HG03139 (cell line): Measurements from ENCODE around the gene OR5T3.
"Not testable (repeated sequence)": the region's sequence is repeated elsewhere in the genome, so short reads cannot be mapped to it uniquely, and the experiment has no call there.

ENCODE experiments used
- ATAC-seq: cut with Tn5 transposase; IDR thresholded peaks from one replicate; pipeline ENCODE4 v1.9.1; 2021; ENCODE audit not compliant: unreplicated experiment

Gene OR5T3

DNA sequence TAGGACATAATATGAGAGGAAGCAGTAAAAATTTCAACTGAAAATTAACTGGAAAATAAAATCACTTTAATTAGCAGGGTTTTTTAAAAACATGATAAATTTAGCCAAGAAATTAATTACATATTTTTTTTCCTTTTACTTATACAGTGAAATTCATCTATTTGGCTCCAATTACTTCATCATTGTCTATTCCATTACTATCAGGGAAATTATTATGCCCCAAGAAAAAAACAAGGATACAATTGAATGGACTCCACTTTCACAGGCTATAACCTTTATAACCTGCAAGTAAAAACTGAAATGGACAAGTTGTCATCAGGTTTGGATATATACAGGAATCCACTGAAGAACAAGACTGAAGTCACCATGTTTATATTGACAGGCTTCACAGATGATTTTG, at the start of gene OR5T3:
Gene OR5T3 (plus strand): TSS at position 301 of the 400 bp plus-strand sequence. CDS start 0 bp downstream, at position 301.
- no peak for ATAC-seq

- ATAC-seq: no peak
Measured at GRCh38 chr11:56207790-56208189, 44.3 kb upstream of the OR5T3 start.

DNA sequence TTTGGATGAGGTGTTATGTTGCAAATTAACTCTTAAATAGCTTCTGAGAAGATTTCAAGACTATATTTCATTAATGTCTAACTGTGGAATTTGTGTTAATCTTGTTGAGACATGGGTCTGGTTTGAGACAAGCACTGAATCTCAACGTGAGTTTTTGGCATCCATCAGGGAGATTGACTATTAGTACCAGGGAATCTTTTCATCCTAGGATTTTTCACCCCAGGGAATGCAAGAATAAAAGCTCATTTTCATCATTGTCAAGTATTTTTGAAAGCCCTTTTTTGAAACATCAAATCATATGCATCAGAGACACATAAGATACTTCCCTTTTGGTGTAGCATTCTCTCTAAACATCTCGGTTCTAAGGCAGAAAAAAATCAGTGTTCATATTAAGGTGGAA, 37.5 kb upstream of the OR5T3 start:
- ATAC-seq: no peak

DNA sequence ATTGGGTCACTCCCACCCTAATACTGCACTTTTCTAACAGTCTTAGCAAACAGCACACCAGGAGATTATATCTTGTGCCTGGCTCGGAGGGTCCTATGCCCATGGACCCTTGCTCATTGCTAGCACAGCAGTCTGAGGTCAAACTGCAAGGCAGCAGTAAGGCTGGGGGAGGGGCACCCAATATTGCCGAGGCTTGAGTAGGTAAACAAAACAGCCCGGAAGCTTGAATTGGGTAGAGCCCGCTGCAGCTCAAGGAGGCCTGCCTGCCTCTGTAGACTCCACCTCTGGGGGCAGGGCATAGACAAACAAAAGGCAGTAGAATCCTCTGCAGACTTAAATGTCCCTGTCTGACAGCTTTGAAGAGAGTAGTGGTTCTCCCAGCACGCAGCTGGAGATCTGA, 32.3 kb upstream of the OR5T3 start:
- ATAC-seq: not testable (repeated sequence)

DNA sequence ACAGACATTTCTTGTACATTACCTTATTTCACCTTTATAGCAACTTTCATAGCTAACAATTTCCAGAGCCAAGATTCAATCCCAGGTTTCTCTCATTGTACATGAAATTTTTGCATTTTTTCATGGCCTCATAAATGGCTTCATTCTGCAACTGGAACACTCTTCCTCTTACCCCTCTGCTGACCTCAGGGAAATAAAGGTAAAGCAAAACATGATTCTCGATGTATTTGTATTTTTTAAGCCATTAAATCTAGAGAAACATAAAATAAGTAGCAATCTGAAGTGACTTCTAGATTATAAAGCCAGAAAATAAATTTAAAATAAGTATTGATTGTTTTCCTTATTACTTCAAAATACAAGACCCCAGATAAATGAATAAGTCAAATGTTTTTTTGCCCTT, 17.9 kb upstream of the OR5T3 start, which contains the start of gene OR5T2:
Gene OR5T2 (minus strand): TSS at position 101 of the 400 bp plus-strand sequence. CDS start 1,193 bp downstream, outside the sequence.
- ATAC-seq: no peak

DNA sequence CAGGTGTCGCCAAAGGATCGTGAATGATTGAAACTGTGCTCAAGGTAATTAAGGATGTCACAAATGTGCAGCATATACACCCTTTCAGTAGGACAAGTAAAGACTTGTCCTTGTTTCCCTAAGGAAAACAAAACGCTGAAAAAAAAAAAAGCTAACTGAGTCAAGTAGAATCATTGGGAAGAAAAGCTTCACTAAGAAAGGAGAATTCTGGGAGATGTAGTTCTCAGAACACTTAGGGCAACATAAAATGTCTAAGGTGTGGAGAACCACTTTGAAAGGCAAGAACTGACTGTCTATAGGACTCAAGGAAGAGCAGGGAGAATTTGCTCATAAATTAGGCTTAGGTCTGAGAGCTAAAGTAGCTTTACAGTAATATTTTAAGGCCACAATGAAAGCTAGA, 19.0 kb downstream of the OR5T3 start:
- no peak for ATAC-seq

- no peak for ATAC-seq
Measured at GRCh38 chr11:56273854-56274253, 21.8 kb downstream of the OR5T3 start, which contains the start of gene OR5T1. OR5T1 (plus strand) TSS chr11:56274154; CDS start chr11:56275639, 1,485 bp downstream.

- no peak for ATAC-seq
Measured at GRCh38 chr11:56292154-56292553, 40.1 kb downstream of the OR5T3 start, which contains the start of gene OR8H1. OR8H1 (minus strand) TSS chr11:56292254; CDS start chr11:56291062, 1,192 bp downstream.

GRCh38 chr11:56296898-56297297, 44.8 kb downstream of the OR5T3 start:
- ATAC-seq: no peak
